H9 (cell line): ENCODE measurements around the gene LINGO3. TPM values are rescaled to one million over a fixed set of nuclear protein-coding genes. Genes with fewer than 3 reads are reported as not detected.

Experiments
- DNase-seq: peaks from one replicate; pipeline ENCODE4 v3.0.0-alpha.2; 2017
- H2AFZ ChIP-seq: one replicate; pipeline ENCODE4 v1.6.1; 2013; ENCODE audit warnings: mild to moderate bottlenecking, low read length, control low read depth, moderate library complexity
- H2AK5ac ChIP-seq: 2 replicates; pipeline ENCODE4 v1.6.1; 2013; ENCODE audit warnings: low read length, control low read depth, mixed read lengths; ENCODE audit not compliant: insufficient read length
- H2BK120ac ChIP-seq: one replicate; pipeline ENCODE4 v1.6.1; 2013; ENCODE audit warnings: low read depth, mild to moderate bottlenecking, low read length, control low read depth, inconsistent platforms; ENCODE audit not compliant: poor library complexity, severe bottlenecking
- H2BK12ac ChIP-seq: 2 replicates; pipeline ENCODE4 v1.6.1; 2013; ENCODE audit warnings: low read length, control low read depth, mixed read lengths, low read depth; ENCODE audit not compliant: insufficient read length
- H2BK15ac ChIP-seq: 2 replicates; pipeline ENCODE4 v1.6.1; 2013; ENCODE audit warnings: low read depth, low read length, control low read depth
- H2BK20ac ChIP-seq: one replicate; pipeline ENCODE4 v1.6.1; 2013; ENCODE audit warnings: low read depth, mild to moderate bottlenecking, low read length, control low read depth, inconsistent platforms; ENCODE audit not compliant: poor library complexity, severe bottlenecking
- H2BK5ac ChIP-seq: 2 replicates; pipeline ENCODE4 v1.6.1; 2013; ENCODE audit warnings: low read length, control low read depth, mixed read lengths; ENCODE audit not compliant: insufficient read length
- H3K14ac ChIP-seq: 2 replicates; pipeline ENCODE4 v1.6.1; 2013; ENCODE audit warnings: low read length, control low read depth; ENCODE audit not compliant: insufficient read depth
- H3K18ac ChIP-seq: 2 replicates; pipeline ENCODE4 v1.6.1; 2013; ENCODE audit warnings: low read depth, mild to moderate bottlenecking, mixed read lengths, low read length, control low read depth; ENCODE audit not compliant: insufficient read length
- H3K23ac ChIP-seq: 2 replicates; pipeline ENCODE4 v1.6.1; 2013; ENCODE audit warnings: low read length, control low read depth, mixed read lengths, low read depth; ENCODE audit not compliant: insufficient read length
- H3K23me2 ChIP-seq: 2 replicates; pipeline ENCODE4 v1.6.1; 2013; ENCODE audit warnings: low read depth, mild to moderate bottlenecking, mixed read lengths, low read length, control low read depth; ENCODE audit not compliant: insufficient read length, poor library complexity, severe bottlenecking
- H3K27ac ChIP-seq: 2 replicates; pipeline ENCODE4 v1.5.1; 2013; ENCODE audit warnings: low read length, control low read depth, mixed read lengths, low read depth; ENCODE audit not compliant: insufficient read length
- H3K27me3 ChIP-seq: 2 replicates; pipeline ENCODE4 v1.6.1; 2013; ENCODE audit warnings: low read length, control low read depth, inconsistent platforms; ENCODE audit not compliant: insufficient read depth
- H3K4ac ChIP-seq: 2 replicates; pipeline ENCODE4 v1.6.1; 2013; ENCODE audit warnings: low read depth, mild to moderate bottlenecking, control low read depth, inconsistent platforms, low read length, moderate library complexity
- H3K4me1 ChIP-seq: 2 replicates; pipeline ENCODE4 v1.6.1; 2013; ENCODE audit warnings: low read length, control low read depth, inconsistent platforms; ENCODE audit not compliant: insufficient read depth
- H3K4me2 ChIP-seq: 2 replicates; pipeline ENCODE4 v1.6.1; 2013; ENCODE audit warnings: low read length, control low read depth, mixed read lengths; ENCODE audit not compliant: insufficient read length, insufficient read depth
- H3K56ac ChIP-seq: 2 replicates; pipeline ENCODE4 v1.6.1; 2013; ENCODE audit warnings: low read depth, mild to moderate bottlenecking, mixed read lengths, low read length, control low read depth; ENCODE audit not compliant: insufficient read length
- H3K79me1 ChIP-seq: 2 replicates; pipeline ENCODE4 v1.6.1; 2013; ENCODE audit warnings: low read depth, mild to moderate bottlenecking, moderate library complexity, low read length, control low read depth, inconsistent platforms; ENCODE audit not compliant: insufficient read depth, poor library complexity, severe bottlenecking
- H3K79me2 ChIP-seq: 2 replicates; pipeline ENCODE4 v1.6.1; 2013; ENCODE audit warnings: low read length, control low read depth, inconsistent platforms; ENCODE audit not compliant: insufficient read depth
- H3K9ac ChIP-seq: 2 replicates; pipeline ENCODE4 v1.6.1; 2013; ENCODE audit warnings: low read length, control low read depth, mixed read lengths; ENCODE audit not compliant: insufficient read length; ENCODE audit errors: extremely low read depth
- H3K9me3 ChIP-seq: one replicate; pipeline ENCODE4 v1.6.1; 2013; ENCODE audit warnings: low read depth, low read length, inconsistent platforms; ENCODE audit not compliant: control insufficient read depth
- H3T11ph ChIP-seq: one replicate; pipeline ENCODE4 v1.6.1; 2013; ENCODE audit warnings: mild to moderate bottlenecking, low read length, control low read depth, inconsistent platforms
- H4K20me1 ChIP-seq: one replicate; pipeline ENCODE4 v1.6.1; 2013; ENCODE audit not compliant: control insufficient read depth, insufficient read length, insufficient read depth
- H4K5ac ChIP-seq: 2 replicates; pipeline ENCODE4 v1.6.1; 2013; ENCODE audit warnings: low read depth, mild to moderate bottlenecking, mixed read lengths, low read length, control low read depth; ENCODE audit not compliant: insufficient read length
- H4K8ac ChIP-seq: replicated peaks from 2 replicates; pipeline ENCODE4 v1.6.1; 2013; ENCODE audit warnings: low read length, control low read depth, mixed read lengths, low read depth; ENCODE audit not compliant: insufficient read length
- H4K91ac ChIP-seq: 2 replicates; pipeline ENCODE4 v1.6.1; 2013; ENCODE audit warnings: low read depth, mild to moderate bottlenecking, moderate library complexity, mixed read lengths, low read length, control low read depth; ENCODE audit not compliant: insufficient read length
- H3K27ac Mint-ChIP-seq, 3 experiments: 2 replicates in 2 of 3; 3 replicates in 1 of 3; pipeline ENCODE4 v1.8.0; 2020 to 2021; ENCODE audit warnings: mixed read lengths in 3 of 3, mild to moderate bottlenecking in 1 of 3, moderate library complexity in 1 of 3
- H3K27me3 Mint-ChIP-seq: 2 replicates; pipeline ENCODE4 v1.8.0; 2021; ENCODE audit warnings: low read depth, mild to moderate bottlenecking, moderate library complexity, mixed read lengths
- H3K36me3 Mint-ChIP-seq, 3 experiments: 2 replicates in 2 of 3; 3 replicates in 1 of 3; pipeline ENCODE4 v1.8.0; 2020 to 2021; ENCODE audit warnings: low read depth in 3 of 3, mixed read lengths in 3 of 3; ENCODE audit not compliant: insufficient read depth in 1 of 3
- H3K4me1 Mint-ChIP-seq, 2 experiments: 2 replicates each; pipeline ENCODE4 v1.8.0; 2020; ENCODE audit warnings: mixed read lengths in 2 of 2
- H3K4me3 Mint-ChIP-seq, 2 experiments: 2 replicates in 1 of 2; 3 replicates in 1 of 2; pipeline ENCODE4 v1.8.0; 2020 to 2021; ENCODE audit warnings: mild to moderate bottlenecking in 2 of 2, mixed read lengths in 2 of 2, moderate library complexity in 1 of 2
- H3K9me3 Mint-ChIP-seq, 2 experiments: 2 replicates in 1 of 2; 3 replicates in 1 of 2; pipeline ENCODE4 v1.8.0; 2020; ENCODE audit warnings: mild to moderate bottlenecking in 2 of 2, mixed read lengths in 2 of 2, moderate library complexity in 1 of 2
- WGBS: extraction: QIAGEN DNeasy Blood & Tissue Kit; methylation state at CpG from one replicate; pipeline ENCODE4 v1.1.7; 2013; ENCODE audit warnings: missing lambda C conversion rate, low lambda C conversion rate, mixed read lengths; ENCODE audit not compliant: insufficient read length; ENCODE audit errors: extremely low coverage; 5-methylcytosine and 5-hydroxymethylcytosine counted together
- total RNA-seq: library from RNA; stranded (reverse); gene quantifications from 2 replicates; pipeline ENCODE4 v1.2.1, GENCODE V29; 2021
- TF ChIP-seq, protein P1 (sequence below): fragments of 200-600 bp; sonication (generic); conservative IDR thresholded peaks from 3 replicates; pipeline ENCODE4 v1.8.0; 2021; ENCODE audit warnings: antibody characterized with exemption, mild to moderate bottlenecking

Gene LINGO3
- total RNA-seq, 1 experiment from 2014 or later: 0.28 TPM

DNA sequence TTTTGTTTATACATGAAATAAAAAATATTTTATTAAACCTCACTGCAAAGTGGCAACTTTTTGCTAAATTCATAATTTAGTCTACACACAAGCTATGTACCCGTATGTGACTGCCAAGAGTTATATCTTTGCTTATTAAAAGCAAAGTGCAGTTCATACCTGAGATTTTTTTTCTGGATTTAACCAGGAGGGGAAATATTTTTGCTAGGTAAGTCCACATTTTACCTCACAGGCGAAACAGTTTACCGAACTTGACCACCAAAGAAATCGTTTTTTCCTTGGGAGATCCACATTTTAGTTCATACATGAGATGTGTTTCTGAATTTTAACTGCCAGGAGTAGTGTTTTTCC, 39.5 kb downstream of the LINGO3 start:
- no peak overlapping the region for H2BK20ac ChIP-seq
- H3K27me3 Mint-ChIP-seq: peaks cover 8% of the 10 kb centered on the region
- no peak overlapping the region for H2BK15ac ChIP-seq
- no peaks in the 10 kb centered on the region for H3K79me1 ChIP-seq
- peaks cover 11 to 24% of the 10 kb centered on the region in 2 experiments for H3K4me1 Mint-ChIP-seq
- TF ChIP-seq, protein P1, sequence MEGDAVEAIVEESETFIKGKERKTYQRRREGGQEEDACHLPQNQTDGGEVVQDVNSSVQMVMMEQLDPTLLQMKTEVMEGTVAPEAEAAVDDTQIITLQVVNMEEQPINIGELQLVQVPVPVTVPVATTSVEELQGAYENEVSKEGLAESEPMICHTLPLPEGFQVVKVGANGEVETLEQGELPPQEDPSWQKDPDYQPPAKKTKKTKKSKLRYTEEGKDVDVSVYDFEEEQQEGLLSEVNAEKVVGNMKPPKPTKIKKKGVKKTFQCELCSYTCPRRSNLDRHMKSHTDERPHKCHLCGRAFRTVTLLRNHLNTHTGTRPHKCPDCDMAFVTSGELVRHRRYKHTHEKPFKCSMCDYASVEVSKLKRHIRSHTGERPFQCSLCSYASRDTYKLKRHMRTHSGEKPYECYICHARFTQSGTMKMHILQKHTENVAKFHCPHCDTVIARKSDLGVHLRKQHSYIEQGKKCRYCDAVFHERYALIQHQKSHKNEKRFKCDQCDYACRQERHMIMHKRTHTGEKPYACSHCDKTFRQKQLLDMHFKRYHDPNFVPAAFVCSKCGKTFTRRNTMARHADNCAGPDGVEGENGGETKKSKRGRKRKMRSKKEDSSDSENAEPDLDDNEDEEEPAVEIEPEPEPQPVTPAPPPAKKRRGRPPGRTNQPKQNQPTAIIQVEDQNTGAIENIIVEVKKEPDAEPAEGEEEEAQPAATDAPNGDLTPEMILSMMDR: no peak
- H3K56ac ChIP-seq: no peak overlapping the region
- H4K5ac ChIP-seq: no peak overlapping the region
- no peak overlapping the region for H2AK5ac ChIP-seq
- H3K27ac ChIP-seq: no peak overlapping the region
- H3T11ph ChIP-seq: no peak overlapping the region
- H2AFZ ChIP-seq: no peak overlapping the region
- no peak overlapping the region; a peak in 1 of 7 replicates for H3K27ac Mint-ChIP-seq
- no peak overlapping the region for H3K14ac ChIP-seq
- no peaks in the 10 kb centered on the region for H3K9me3 ChIP-seq
- H3K9ac ChIP-seq: no peak overlapping the region
- peaks cover 4% of the 10 kb centered on the region for H3K23me2 ChIP-seq
- peak overlapping the region; percentile 91 to 97 for H3K4me3 Mint-ChIP-seq
- 0 out of 2 replicates have a peak, but pooled peaks cover 2% of the 10 kb centered on the region for H3K4me1 ChIP-seq
- no peak overlapping the region for H3K23ac ChIP-seq
- DNase-seq: no peak
- no peaks in the 10 kb centered on the region; a peak in 2 of 5 replicates for H3K9me3 Mint-ChIP-seq
- WGBS: no CpG with 5 or more reads among the region's 4 CpGs
- H4K8ac ChIP-seq: no peak overlapping the region
- H4K91ac ChIP-seq: no peak overlapping the region
- H3K79me2 ChIP-seq: peaks cover 24% of the 10 kb centered on the region; the same call in 1 of the 2 replicates
- H2BK5ac ChIP-seq: no peak overlapping the region
- no peak overlapping the region for H3K18ac ChIP-seq
- peaks cover 10 to 28% (median 17%) of the 10 kb centered on the region in 3 experiments; a peak in 6 of 7 replicates for H3K36me3 Mint-ChIP-seq
- H3K4me2 ChIP-seq: no peak overlapping the region
- H3K4ac ChIP-seq: no peak overlapping the region
- peaks cover 2% of the 10 kb centered on the region for H4K20me1 ChIP-seq
- no peak overlapping the region for H2BK12ac ChIP-seq
- no peak overlapping the region for H2BK120ac ChIP-seq
- no peaks in the 10 kb centered on the region for H3K27me3 ChIP-seq
